IMR-90 (cell line): ENCODE data around the gene PIK3CG. TPM values are rescaled to one million over a fixed set of nuclear protein-coding genes. Genes with fewer than 3 reads are reported as not detected.

ENCODE experiments used
- ATAC-seq: fragments of 200-7000 bp; cut with Tn5 transposase; 2 replicates; pipeline ENCODE4 v1.9.1; 2020; ENCODE audit warnings: low read depth, mild to moderate bottlenecking, moderate library complexity
- BruUV-seq: library from RNA; stranded (reverse); fragments of 400-500 nt; replicated peaks from 2 replicates; lab custom pipeline; 2021; lab: Mats Ljungman, UMichigan
- CTCF ChIA-PET: fragments of 300-600 bp; formaldehyde crosslinking; extraction: SDS; loops from one replicate; lab custom pipeline; 2021; ENCODE audit warnings: antibody characterized with exemption; lab: Yijun Ruan, JAX
- POLR2A ChIA-PET: fragments of 300-600 bp; sonication (Branson Sonifier 250); formaldehyde crosslinking; loops from one replicate; lab custom pipeline; 2022; ENCODE audit warnings: antibody characterized with exemption; ENCODE audit not compliant: unreplicated experiment; lab: Charles Lee
- DNase-seq: peaks from one replicate; pipeline ENCODE4 v3.0.0; 2013
- H2AFZ ChIP-seq: replicated peaks from 2 replicates; pipeline ENCODE3; 2013; ENCODE audit warnings: low read length, mild to moderate bottlenecking; ENCODE audit not compliant: poor library complexity
- H2AK5ac ChIP-seq: 2 replicates; pipeline ENCODE4 v1.6.1; 2013; ENCODE audit warnings: low read depth, low read length, inconsistent platforms
- H2AK9ac ChIP-seq: replicated peaks from 2 replicates; pipeline ENCODE3; 2013; ENCODE audit warnings: mild to moderate bottlenecking, low read depth, low read length, moderate library complexity; ENCODE audit not compliant: poor library complexity
- H2BK120ac ChIP-seq: 2 replicates; pipeline ENCODE4 v1.6.1; 2013; ENCODE audit warnings: low read depth, low read length, inconsistent platforms
- H2BK15ac ChIP-seq: 3 replicates; pipeline ENCODE4 v1.6.1; 2013; ENCODE audit warnings: low read depth, low read length, inconsistent platforms
- H2BK20ac ChIP-seq: 2 replicates; pipeline ENCODE4 v1.6.1; 2013; ENCODE audit warnings: low read depth, mild to moderate bottlenecking, inconsistent platforms, low read length, moderate library complexity
- H2BK5ac ChIP-seq: 2 replicates; pipeline ENCODE4 v1.6.1; 2013; ENCODE audit warnings: mild to moderate bottlenecking, low read depth, low read length, inconsistent platforms; ENCODE audit not compliant: poor library complexity, severe bottlenecking
- H3K14ac ChIP-seq: replicated peaks from 2 replicates; pipeline ENCODE4 v1.6.1; 2013; ENCODE audit warnings: low read depth, low read length, inconsistent platforms
- H3K18ac ChIP-seq: 2 replicates; pipeline ENCODE4 v1.6.1; 2013; ENCODE audit warnings: low read depth, low read length, control low read depth
- H3K23ac ChIP-seq: 2 replicates; pipeline ENCODE4 v1.6.1; 2013; ENCODE audit warnings: low read depth, low read length, inconsistent platforms
- H3K27ac ChIP-seq: 2 replicates; pipeline ENCODE4 v1.5.1; 2013; ENCODE audit warnings: mild to moderate bottlenecking, control low read depth, low read length; ENCODE audit not compliant: insufficient read depth
- H3K27me3 ChIP-seq: 2 replicates; pipeline ENCODE4 v1.6.1; 2013; ENCODE audit warnings: low read length; ENCODE audit not compliant: control insufficient read depth, insufficient read depth
- H3K36me3 ChIP-seq: 2 replicates; pipeline ENCODE4 v1.6.1; 2013; ENCODE audit warnings: low read length, mixed read lengths; ENCODE audit not compliant: control insufficient read depth, insufficient read depth
- H3K4ac ChIP-seq: 2 replicates; pipeline ENCODE4 v1.6.1; 2013; ENCODE audit warnings: low read depth, low read length, inconsistent platforms
- H3K4me1 ChIP-seq: 2 replicates; pipeline ENCODE4 v1.6.1; 2013; ENCODE audit warnings: low read length, mixed read lengths; ENCODE audit not compliant: control insufficient read depth, insufficient read depth
- H3K4me2 ChIP-seq: 2 replicates; pipeline ENCODE4 v1.6.1; 2013; ENCODE audit warnings: low read depth, mild to moderate bottlenecking, control low read depth, low read length, moderate library complexity
- H3K4me3 ChIP-seq: 2 replicates; pipeline ENCODE4 v1.5.1; 2013; ENCODE audit warnings: low read depth, mild to moderate bottlenecking, control low read depth, low read length, moderate library complexity; ENCODE audit not compliant: insufficient read depth
- H3K56ac ChIP-seq: 2 replicates; pipeline ENCODE4 v1.6.1; 2013; ENCODE audit warnings: low read length, inconsistent platforms; ENCODE audit not compliant: insufficient read depth; ENCODE audit errors: extremely low read depth
- H3K79me1 ChIP-seq, 2 experiments: 2 replicates each; pipeline ENCODE4 v1.6.1; 2013; ENCODE audit warnings: low read length in 2 of 2, inconsistent platforms in 1 of 2, low read depth in 1 of 2
- H3K9ac ChIP-seq: 2 replicates; pipeline ENCODE4 v1.6.1; 2013; ENCODE audit warnings: low read depth, low read length, control low read depth
- H3K9me1 ChIP-seq: 2 replicates; pipeline ENCODE4 v1.6.1; 2013; ENCODE audit warnings: low read length, inconsistent platforms; ENCODE audit not compliant: insufficient read depth
- H3K9me3 ChIP-seq: 2 replicates; pipeline ENCODE4 v1.6.1; 2013; ENCODE audit warnings: low read length; ENCODE audit not compliant: control insufficient read depth, insufficient read depth
- H4K20me1 ChIP-seq: 2 replicates; pipeline ENCODE4 v1.6.1; 2013; ENCODE audit warnings: low read length, inconsistent platforms; ENCODE audit not compliant: insufficient read depth
- H4K5ac ChIP-seq: 2 replicates; pipeline ENCODE4 v1.6.1; 2013; ENCODE audit warnings: mild to moderate bottlenecking, low read depth, low read length, control low read depth
- H4K8ac ChIP-seq, 2 experiments: 2 replicates each; pipeline ENCODE4 v1.6.1; 2013; ENCODE audit warnings: low read depth in 2 of 2, low read length in 2 of 2, control low read depth in 1 of 2, inconsistent platforms in 1 of 2
- H4K91ac ChIP-seq: 2 replicates; pipeline ENCODE4 v1.6.1; 2013; ENCODE audit warnings: low read depth, low read length, inconsistent platforms; ENCODE audit not compliant: insufficient read depth
- BHLHE40 ChIP-seq: fragments of 150-350 bp; IDR thresholded peaks from 2 replicates; pipeline ENCODE4 v1.6.1; 2016; ENCODE audit warnings: mild to moderate bottlenecking, low read depth, low read length
- CEBPB ChIP-seq: IDR thresholded peaks from 2 replicates; pipeline ENCODE4 v1.6.1; 2012; ENCODE audit warnings: low read depth, low read length, improper control_type of control experiment
- CHD1 ChIP-seq: IDR thresholded peaks from 2 replicates; pipeline ENCODE4 v1.6.1; 2012; ENCODE audit warnings: low read depth, low read length, improper control_type of control experiment
- CTCF ChIP-seq: conservative IDR thresholded peaks from 2 replicates; pipeline ENCODE4 v1.5.1; 2012; ENCODE audit warnings: mild to moderate bottlenecking, low read depth, low read length, improper control_type of control experiment
- ELK1 ChIP-seq: fragments of 150-350 bp; IDR thresholded peaks from 2 replicates; pipeline ENCODE4 v1.6.1; 2016; ENCODE audit warnings: low read depth, mild to moderate bottlenecking, low read length, moderate library complexity, borderline replicate concordance
- FOS ChIP-seq: fragments of 150-350 bp; IDR thresholded peaks from 2 replicates; pipeline ENCODE4 v1.6.1; 2016; ENCODE audit warnings: low read depth, low read length
- MAFK ChIP-seq: IDR thresholded peaks from 2 replicates; pipeline ENCODE4 v1.6.1; 2012; ENCODE audit warnings: low read depth, low read length, improper control_type of control experiment
- MAZ ChIP-seq: IDR thresholded peaks from 2 replicates; pipeline ENCODE4 v1.6.1; 2012; ENCODE audit warnings: low read depth, mild to moderate bottlenecking, low read length, improper control_type of control experiment, moderate library complexity, borderline replicate concordance
- MXI1 ChIP-seq: IDR thresholded peaks from 2 replicates; pipeline ENCODE4 v1.6.1; 2012; ENCODE audit warnings: low read depth, mild to moderate bottlenecking, low read length, moderate library complexity, borderline replicate concordance
- NFE2L2 ChIP-seq: fragments of 150-350 bp; IDR thresholded peaks from 2 replicates; pipeline ENCODE4 v1.6.1; 2016; ENCODE audit warnings: low read depth, mild to moderate bottlenecking, low read length
- POLR2A ChIP-seq: IDR thresholded peaks from 2 replicates; pipeline ENCODE4 v1.6.1; 2012; ENCODE audit warnings: mild to moderate bottlenecking, low read depth, low read length
- RAD21 ChIP-seq: IDR thresholded peaks from 2 replicates; pipeline ENCODE4 v1.6.1; 2012; ENCODE audit warnings: low read length, improper control_type of control experiment
- RCOR1 ChIP-seq: IDR thresholded peaks from 2 replicates; pipeline ENCODE4 v1.6.1; 2012; ENCODE audit warnings: mild to moderate bottlenecking, low read length, improper control_type of control experiment; ENCODE audit not compliant: insufficient replicate concordance
- RFX5 ChIP-seq: IDR thresholded peaks from 2 replicates; pipeline ENCODE4 v1.8.0; 2012; ENCODE audit warnings: low read depth, mild to moderate bottlenecking, low read length, moderate library complexity
- SMC3 ChIP-seq: fragments of 150-350 bp; IDR thresholded peaks from 2 replicates; pipeline ENCODE4 v1.6.1; 2016; ENCODE audit warnings: low read depth, mild to moderate bottlenecking, antibody characterized with exemption, low read length, moderate library complexity
- USF2 ChIP-seq: fragments of 150-350 bp; IDR thresholded peaks from 2 replicates; pipeline ENCODE4 v1.6.1; 2017; ENCODE audit warnings: mild to moderate bottlenecking, antibody characterized with exemption, low read length, low read depth
- WGBS, 2 experiments: methylation state at CpG; one replicate each; pipeline versions ENCODE4 v1.1.5 to v1.1.7; 2013; ENCODE audit warnings: missing lambda C conversion rate in 2 of 2; ENCODE audit not compliant: insufficient read length in 1 of 2; ENCODE audit errors: extremely low coverage in 2 of 2; 5-methylcytosine and 5-hydroxymethylcytosine counted together
- dilution Hi-C: fragments of 300-500 bp; cut with HindIII; formaldehyde crosslinking; loops from one replicate; pipeline ENCODE4 v1.14.3; 2018; ENCODE audit warnings: low sequenced_read_pairs; ENCODE audit not compliant: unreplicated experiment
- in situ Hi-C: fragments of 300-500 bp; cut with MboI; formaldehyde crosslinking; loops from 3 replicates; pipeline ENCODE4 v1.14.3; 2019; ENCODE audit warnings: low sequenced_read_pairs, inconsistent platforms, mixed read lengths
- intact Hi-C: fragments of 100-400 bp; cut with micrococcal nuclease; formaldehyde crosslinking; loops from 2 replicates; pipeline ENCODE4 v1.10.0; 2022
- polyA plus RNA-seq, 3 experiments: library from polyadenylated mRNA; depleted of rRNA; stranded (reverse); fragments of >200 nt; gene quantifications; 2 replicates each; pipeline ENCODE4 v1.2.3, GENCODE V29; 2012; ENCODE audit warnings: low replicate concordance in 1 of 3
- total RNA-seq: library from RNA; depleted of rRNA; stranded (reverse); fragments of >200 nt; gene quantifications from 2 replicates; pipeline ENCODE4 v1.2.3, GENCODE V29; 2012

PIK3CG gene
- total and polyA plus RNA-seq, 2 of the 4 experiments (the other 2 are of a cell fraction), result under 0.01 TPM; not detected in 1

GRCh38 chr7:106868364-106868763, 3.3 kb downstream of the PIK3CG start:
- Histone ChIP-seq H3K56ac (no peak overlapping the region), H3K27ac (no peak overlapping the region), H3K9ac (no peak overlapping the region), H3K18ac (no peak overlapping the region), H4K8ac (no peak overlapping the region), H3K4me3 (no peak overlapping the region), H2BK15ac (no peak overlapping the region), H3K14ac (no peak overlapping the region), H2AK9ac (no peak overlapping the region), H3K4me1 (no peaks in the 10 kb centered on the region), H2BK120ac (no peak overlapping the region), H3K4ac (no peak overlapping the region), H3K79me1 (no peaks in the 10 kb centered on the region), H3K27me3 (no peaks in the 10 kb centered on the region), H3K36me3 (no peaks in the 10 kb centered on the region), H3K4me2 (no peak overlapping the region), H4K91ac (no peak overlapping the region), H2BK5ac (no peak overlapping the region), H4K5ac (no peak overlapping the region), H2AK5ac (no peak overlapping the region), H2AFZ (no peak overlapping the region), H4K20me1 (no peaks in the 10 kb centered on the region), H3K9me3 (peaks cover 3% of the 10 kb centered on the region; the same call in 1 of the 2 replicates), H2BK20ac (no peak overlapping the region), H3K9me1 (no peaks in the 10 kb centered on the region), H3K23ac (no peak overlapping the region)
- CTCF ChIA-PET, result no interaction called here
- POLR2A ChIA-PET, result no interaction called here
- DNase-seq, result no peak
- WGBS, 2 experiments, result 93% methylated on average over 12 of the region's 20 CpGs; no CpG with 5 or more reads in 1 of the 2 experiments
- no peak for ATAC-seq
- in situ Hi-C loops (no loop called here), intact Hi-C loops (no loop called here), dilution Hi-C loops (no loop called here)
- no TSS peak for BruUV-seq
- TF ChIP-seq MAZ, result no peak
- no peak for TF ChIP-seq NFE2L2
- no peak for TF ChIP-seq RAD21
- no peak for TF ChIP-seq POLR2A
- no peak for TF ChIP-seq CTCF
- TF ChIP-seq RCOR1, result no peak
- no peak for TF ChIP-seq RFX5
- no peak for TF ChIP-seq CHD1
- no peak for TF ChIP-seq CEBPB
- no peak for TF ChIP-seq SMC3
- no peak for TF ChIP-seq BHLHE40
- no peak for TF ChIP-seq ELK1
- TF ChIP-seq MXI1, result no peak
- no peak for TF ChIP-seq MAFK
- TF ChIP-seq FOS, result no peak
- no peak for TF ChIP-seq USF2
